IMR-90 (cell line): ENCODE results near the gene OSGIN1. TPM values are rescaled to one million over a fixed set of nuclear protein-coding genes. Genes with fewer than 3 reads are reported as not detected.

Source experiments
- ATAC-seq: fragments of 200-7000 bp; cut with Tn5 transposase; 2 replicates; pipeline ENCODE4 v1.9.1; 2020; ENCODE audit warnings: low read depth, mild to moderate bottlenecking, moderate library complexity
- BruUV-seq: library from RNA; stranded (reverse); fragments of 400-500 nt; replicated peaks from 2 replicates; lab custom pipeline; 2021; lab: Mats Ljungman, UMichigan
- CTCF ChIA-PET: fragments of 300-600 bp; formaldehyde crosslinking; extraction: SDS; loops from one replicate; lab custom pipeline; 2021; ENCODE audit warnings: antibody characterized with exemption; lab: Yijun Ruan, JAX
- POLR2A ChIA-PET: fragments of 300-600 bp; sonication (Branson Sonifier 250); formaldehyde crosslinking; loops from one replicate; lab custom pipeline; 2022; ENCODE audit warnings: antibody characterized with exemption; ENCODE audit not compliant: unreplicated experiment; lab: Charles Lee
- DNase-seq: peaks from one replicate; pipeline ENCODE4 v3.0.0; 2013
- H2AFZ ChIP-seq: replicated peaks from 2 replicates; pipeline ENCODE3; 2013; ENCODE audit warnings: low read length, mild to moderate bottlenecking; ENCODE audit not compliant: poor library complexity
- H2AK5ac ChIP-seq: 2 replicates; pipeline ENCODE4 v1.6.1; 2013; ENCODE audit warnings: low read depth, low read length, inconsistent platforms
- H2AK9ac ChIP-seq: replicated peaks from 2 replicates; pipeline ENCODE3; 2013; ENCODE audit warnings: mild to moderate bottlenecking, low read depth, low read length, moderate library complexity; ENCODE audit not compliant: poor library complexity
- H2BK120ac ChIP-seq: 2 replicates; pipeline ENCODE4 v1.6.1; 2013; ENCODE audit warnings: low read depth, low read length, inconsistent platforms
- H2BK15ac ChIP-seq: 3 replicates; pipeline ENCODE4 v1.6.1; 2013; ENCODE audit warnings: low read depth, low read length, inconsistent platforms
- H2BK20ac ChIP-seq: 2 replicates; pipeline ENCODE4 v1.6.1; 2013; ENCODE audit warnings: low read depth, mild to moderate bottlenecking, inconsistent platforms, low read length, moderate library complexity
- H2BK5ac ChIP-seq: 2 replicates; pipeline ENCODE4 v1.6.1; 2013; ENCODE audit warnings: mild to moderate bottlenecking, low read depth, low read length, inconsistent platforms; ENCODE audit not compliant: poor library complexity, severe bottlenecking
- H3K14ac ChIP-seq: replicated peaks from 2 replicates; pipeline ENCODE4 v1.6.1; 2013; ENCODE audit warnings: low read depth, low read length, inconsistent platforms
- H3K18ac ChIP-seq: 2 replicates; pipeline ENCODE4 v1.6.1; 2013; ENCODE audit warnings: low read depth, low read length, control low read depth
- H3K23ac ChIP-seq: 2 replicates; pipeline ENCODE4 v1.6.1; 2013; ENCODE audit warnings: low read depth, low read length, inconsistent platforms
- H3K27ac ChIP-seq: 2 replicates; pipeline ENCODE4 v1.5.1; 2013; ENCODE audit warnings: mild to moderate bottlenecking, control low read depth, low read length; ENCODE audit not compliant: insufficient read depth
- H3K27me3 ChIP-seq: 2 replicates; pipeline ENCODE4 v1.6.1; 2013; ENCODE audit warnings: low read length; ENCODE audit not compliant: control insufficient read depth, insufficient read depth
- H3K36me3 ChIP-seq: 2 replicates; pipeline ENCODE4 v1.6.1; 2013; ENCODE audit warnings: low read length, mixed read lengths; ENCODE audit not compliant: control insufficient read depth, insufficient read depth
- H3K4ac ChIP-seq: 2 replicates; pipeline ENCODE4 v1.6.1; 2013; ENCODE audit warnings: low read depth, low read length, inconsistent platforms
- H3K4me1 ChIP-seq: 2 replicates; pipeline ENCODE4 v1.6.1; 2013; ENCODE audit warnings: low read length, mixed read lengths; ENCODE audit not compliant: control insufficient read depth, insufficient read depth
- H3K4me2 ChIP-seq: 2 replicates; pipeline ENCODE4 v1.6.1; 2013; ENCODE audit warnings: low read depth, mild to moderate bottlenecking, control low read depth, low read length, moderate library complexity
- H3K4me3 ChIP-seq: 2 replicates; pipeline ENCODE4 v1.5.1; 2013; ENCODE audit warnings: low read depth, mild to moderate bottlenecking, control low read depth, low read length, moderate library complexity; ENCODE audit not compliant: insufficient read depth
- H3K56ac ChIP-seq: 2 replicates; pipeline ENCODE4 v1.6.1; 2013; ENCODE audit warnings: low read length, inconsistent platforms; ENCODE audit not compliant: insufficient read depth; ENCODE audit errors: extremely low read depth
- H3K79me1 ChIP-seq, 2 experiments: 2 replicates each; pipeline ENCODE4 v1.6.1; 2013; ENCODE audit warnings: low read length in 2 of 2, inconsistent platforms in 1 of 2, low read depth in 1 of 2
- H3K9ac ChIP-seq: 2 replicates; pipeline ENCODE4 v1.6.1; 2013; ENCODE audit warnings: low read depth, low read length, control low read depth
- H3K9me1 ChIP-seq: 2 replicates; pipeline ENCODE4 v1.6.1; 2013; ENCODE audit warnings: low read length, inconsistent platforms; ENCODE audit not compliant: insufficient read depth
- H3K9me3 ChIP-seq: 2 replicates; pipeline ENCODE4 v1.6.1; 2013; ENCODE audit warnings: low read length; ENCODE audit not compliant: control insufficient read depth, insufficient read depth
- H4K20me1 ChIP-seq: 2 replicates; pipeline ENCODE4 v1.6.1; 2013; ENCODE audit warnings: low read length, inconsistent platforms; ENCODE audit not compliant: insufficient read depth
- H4K5ac ChIP-seq: 2 replicates; pipeline ENCODE4 v1.6.1; 2013; ENCODE audit warnings: mild to moderate bottlenecking, low read depth, low read length, control low read depth
- H4K8ac ChIP-seq, 2 experiments: 2 replicates each; pipeline ENCODE4 v1.6.1; 2013; ENCODE audit warnings: low read depth in 2 of 2, low read length in 2 of 2, control low read depth in 1 of 2, inconsistent platforms in 1 of 2
- H4K91ac ChIP-seq: 2 replicates; pipeline ENCODE4 v1.6.1; 2013; ENCODE audit warnings: low read depth, low read length, inconsistent platforms; ENCODE audit not compliant: insufficient read depth
- NFE2L2 ChIP-seq: fragments of 150-350 bp; IDR thresholded peaks from 2 replicates; pipeline ENCODE4 v1.6.1; 2016; ENCODE audit warnings: low read depth, mild to moderate bottlenecking, low read length
- WGBS, 2 experiments: methylation state at CpG; one replicate each; pipeline versions ENCODE4 v1.1.5 to v1.1.7; 2013; ENCODE audit warnings: missing lambda C conversion rate in 2 of 2; ENCODE audit not compliant: insufficient read length in 1 of 2; ENCODE audit errors: extremely low coverage in 2 of 2; 5-methylcytosine and 5-hydroxymethylcytosine counted together
- dilution Hi-C: fragments of 300-500 bp; cut with HindIII; formaldehyde crosslinking; loops from one replicate; pipeline ENCODE4 v1.14.3; 2018; ENCODE audit warnings: low sequenced_read_pairs; ENCODE audit not compliant: unreplicated experiment
- in situ Hi-C: fragments of 300-500 bp; cut with MboI; formaldehyde crosslinking; loops from 3 replicates; pipeline ENCODE4 v1.14.3; 2019; ENCODE audit warnings: low sequenced_read_pairs, inconsistent platforms, mixed read lengths
- intact Hi-C: fragments of 100-400 bp; cut with micrococcal nuclease; formaldehyde crosslinking; loops from 2 replicates; pipeline ENCODE4 v1.10.0; 2022
- polyA plus RNA-seq, 3 experiments: library from polyadenylated mRNA; depleted of rRNA; stranded (reverse); fragments of >200 nt; gene quantifications; 2 replicates each; pipeline ENCODE4 v1.2.3, GENCODE V29; 2012; ENCODE audit warnings: low replicate concordance in 1 of 3
- total RNA-seq: library from RNA; depleted of rRNA; stranded (reverse); fragments of >200 nt; gene quantifications from 2 replicates; pipeline ENCODE4 v1.2.3, GENCODE V29; 2012
- TF ChIP-seq, protein P1 (sequence below): conservative IDR thresholded peaks from 2 replicates; pipeline ENCODE4 v1.5.1; 2012; ENCODE audit warnings: mild to moderate bottlenecking, low read depth, low read length, improper control_type of control experiment
- TF ChIP-seq, protein P2 (sequence below): fragments of 150-350 bp; IDR thresholded peaks from 2 replicates; pipeline ENCODE4 v1.6.1; 2017; ENCODE audit warnings: mild to moderate bottlenecking, antibody characterized with exemption, low read length, low read depth

Gene OSGIN1
- total and polyA plus RNA-seq, 2 of the 4 experiments (the other 2 are of a cell fraction): 0.90 to 6.4 TPM

DNA sequence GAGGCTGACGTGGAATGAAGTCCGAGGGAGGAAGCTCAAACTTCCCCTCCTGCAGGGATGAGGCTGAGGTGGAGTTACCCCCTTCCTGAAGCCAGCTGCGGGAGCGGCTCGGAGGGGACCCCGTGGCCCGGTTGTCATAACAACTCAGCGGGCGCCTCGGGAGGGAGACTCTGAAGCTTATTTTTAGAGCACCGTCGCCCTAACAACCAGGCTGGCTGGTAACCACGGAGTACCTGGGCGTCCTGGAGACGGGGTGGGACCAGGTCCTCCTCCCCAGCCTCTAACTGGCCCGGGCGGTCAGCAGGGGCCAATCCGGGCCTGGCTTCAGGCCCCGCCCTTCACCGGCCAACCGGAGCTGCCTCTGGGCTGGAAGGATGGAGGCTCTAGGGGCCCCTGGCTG lies 42.7 kb downstream of the OSGIN1 start:
- Histone ChIP-seq H2AK5ac (peak overlapping the region; percentile 48; the same call in 1 of the 2 replicates), H2BK120ac (no peak overlapping the region), H3K4me3 (no peak overlapping the region), H3K23ac (no peak overlapping the region), H2AFZ (peak overlapping the region; percentile 86), H3K79me1 (no peaks in the 10 kb centered on the region), H3K27me3 (peaks cover 6% of the 10 kb centered on the region; the same call in 1 of the 2 replicates), H4K5ac (no peak overlapping the region), H4K20me1 (no peaks in the 10 kb centered on the region), H3K9me1 (0 out of 2 replicates have a peak, but pooled peaks cover 4% of the 10 kb centered on the region), H3K9me3 (no peaks in the 10 kb centered on the region), H3K18ac (no peak overlapping the region), H2BK15ac (no peak overlapping the region), H2BK5ac (no peak overlapping the region), H4K91ac (no peak overlapping the region), H2AK9ac (no peak overlapping the region), H3K4ac (no peak overlapping the region), H3K4me2 (no peak overlapping the region), H3K14ac (no peak overlapping the region), H4K8ac (peak overlapping the region in 1 of 2 experiments; percentile 21; a peak in 1 of 4 replicates), H3K27ac (no peak overlapping the region), H3K4me1 (peaks cover 7% of the 10 kb centered on the region; the same call in 1 of the 2 replicates), H3K56ac (no peak overlapping the region), H2BK20ac (no peak overlapping the region), H3K36me3 (no peaks in the 10 kb centered on the region), H3K9ac (no peak overlapping the region)
- no TSS peak for BruUV-seq
- ChIA-PET POLR2A (interaction anchor here (0.5 kb wide), 1 partner anchor 120 kb away, joined by 4 read pairs; no protein-coding TSS in a partner anchor), CTCF (no interaction called here)
- ATAC-seq (peak; percentile 78), DNase-seq (peak; percentile 10)
- dilution Hi-C loops: no loop called here
- in situ Hi-C loops: no loop called here
- WGBS, 2 experiments: 0% methylated on average over 1 of the region's 21 CpGs; no CpG with 5 or more reads in 1 of the 2 experiments
- intact Hi-C loops: no loop called here
- TF ChIP-seq, protein P1, sequence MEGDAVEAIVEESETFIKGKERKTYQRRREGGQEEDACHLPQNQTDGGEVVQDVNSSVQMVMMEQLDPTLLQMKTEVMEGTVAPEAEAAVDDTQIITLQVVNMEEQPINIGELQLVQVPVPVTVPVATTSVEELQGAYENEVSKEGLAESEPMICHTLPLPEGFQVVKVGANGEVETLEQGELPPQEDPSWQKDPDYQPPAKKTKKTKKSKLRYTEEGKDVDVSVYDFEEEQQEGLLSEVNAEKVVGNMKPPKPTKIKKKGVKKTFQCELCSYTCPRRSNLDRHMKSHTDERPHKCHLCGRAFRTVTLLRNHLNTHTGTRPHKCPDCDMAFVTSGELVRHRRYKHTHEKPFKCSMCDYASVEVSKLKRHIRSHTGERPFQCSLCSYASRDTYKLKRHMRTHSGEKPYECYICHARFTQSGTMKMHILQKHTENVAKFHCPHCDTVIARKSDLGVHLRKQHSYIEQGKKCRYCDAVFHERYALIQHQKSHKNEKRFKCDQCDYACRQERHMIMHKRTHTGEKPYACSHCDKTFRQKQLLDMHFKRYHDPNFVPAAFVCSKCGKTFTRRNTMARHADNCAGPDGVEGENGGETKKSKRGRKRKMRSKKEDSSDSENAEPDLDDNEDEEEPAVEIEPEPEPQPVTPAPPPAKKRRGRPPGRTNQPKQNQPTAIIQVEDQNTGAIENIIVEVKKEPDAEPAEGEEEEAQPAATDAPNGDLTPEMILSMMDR: no peak
- no peak for TF ChIP-seq NFE2L2
- TF ChIP-seq, protein P2, sequence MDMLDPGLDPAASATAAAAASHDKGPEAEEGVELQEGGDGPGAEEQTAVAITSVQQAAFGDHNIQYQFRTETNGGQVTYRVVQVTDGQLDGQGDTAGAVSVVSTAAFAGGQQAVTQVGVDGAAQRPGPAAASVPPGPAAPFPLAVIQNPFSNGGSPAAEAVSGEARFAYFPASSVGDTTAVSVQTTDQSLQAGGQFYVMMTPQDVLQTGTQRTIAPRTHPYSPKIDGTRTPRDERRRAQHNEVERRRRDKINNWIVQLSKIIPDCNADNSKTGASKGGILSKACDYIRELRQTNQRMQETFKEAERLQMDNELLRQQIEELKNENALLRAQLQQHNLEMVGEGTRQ: no peak
